Measurements from ENCODE around the gene OPA1. TPM values are rescaled to one million over a fixed set of nuclear protein-coding genes. Genes with fewer than 3 reads are reported as not detected.

The OPA1 gene
- total and polyA plus RNA-seq, 2 of the 13 experiments (the other 11 are each of a cell fraction or from before 2014, with no cell fraction given): 26.7 to 78.5 TPM

DNA sequence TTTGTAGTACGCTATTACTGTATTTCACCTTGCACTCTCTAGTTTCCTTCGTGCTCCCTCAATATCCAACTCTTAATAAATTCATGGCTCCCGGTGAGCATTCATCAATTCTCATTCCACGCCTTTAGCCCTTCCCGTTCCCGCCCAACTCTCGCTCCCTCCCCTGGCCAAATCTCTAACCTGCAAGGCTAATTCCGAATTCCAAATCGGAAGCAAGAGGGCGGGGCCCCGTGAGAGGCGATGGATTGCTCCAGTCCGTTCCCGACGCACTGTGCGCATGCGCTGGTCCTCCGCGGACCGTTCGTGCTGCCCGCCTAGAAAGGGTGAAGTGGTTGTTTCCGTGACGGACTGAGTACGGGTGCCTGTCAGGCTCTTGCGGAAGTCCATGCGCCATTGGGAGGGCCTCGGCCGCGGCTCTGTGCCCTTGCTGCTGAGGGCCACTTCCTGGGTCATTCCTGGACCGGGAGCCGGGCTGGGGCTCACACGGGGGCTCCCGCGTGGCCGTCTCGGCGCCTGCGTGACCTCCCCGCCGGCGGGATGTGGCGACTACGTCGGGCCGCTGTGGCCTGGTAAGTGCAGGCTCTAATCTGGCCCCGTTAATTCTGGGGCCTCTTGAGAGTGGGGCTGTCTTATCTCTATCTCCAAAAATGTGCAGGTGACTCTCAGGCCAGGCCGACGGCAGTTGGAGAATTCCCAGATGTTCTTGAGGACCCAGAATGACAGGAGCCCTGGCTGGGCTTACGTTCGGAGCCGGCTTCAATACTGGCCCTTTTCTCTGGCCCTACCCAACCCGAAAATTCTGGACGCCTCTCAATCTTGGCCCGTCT, at the start of gene OPA1 (continued):
- TF ChIP-seq MYC (CRISPR knock-in tag; IDR thresholded peaks at IDR 0.05; ENCODE audit: borderline replicate concordance) (peak; percentile 98), RFXANK (CRISPR knock-in tag; IDR thresholded peaks at IDR 0.05) (peak; percentile 52; the same call in 1 of the 2 replicates), HMGA1 (CRISPR knock-in tag; conservative IDR thresholded peaks at IDR 0.05) (no peak), POLR2AphosphoS5 (IDR thresholded peaks at IDR 0.05; ENCODE audit: low read depth, low read length) (peak; percentile 60), SSRP1 (CRISPR knock-in tag; IDR thresholded peaks at IDR 0.05) (0 out of 2 replicates have a peak, but pooled peaks have one; percentile 33), KLF6 (CRISPR knock-in tag; IDR thresholded peaks at IDR 0.05) (peak; percentile 73), ZNF326 (CRISPR knock-in tag; IDR thresholded peaks at IDR 0.05; ENCODE audit: borderline replicate concordance) (no peak), FLYWCH1 (CRISPR knock-in tag; IDR thresholded peaks at IDR 0.05) (no peak), PCBP2 (optimal IDR thresholded peaks at IDR 0.05; ENCODE audit: low read depth, low read length, poor library complexity, severe bottlenecking) (peak; percentile 26), ZBTB3 (CRISPR knock-in tag; IDR thresholded peaks at IDR 0.05; ENCODE audit: borderline replicate concordance, low read depth) (0 out of 2 replicates have a peak, but pooled peaks have one; percentile 28), SOX6 (IDR thresholded peaks at IDR 0.05) (no peak), SOX6 (CRISPR knock-in tag; IDR thresholded peaks at IDR 0.05) (peak; percentile 85), ZSCAN21 (CRISPR knock-in tag; IDR thresholded peaks at IDR 0.05; ENCODE audit: borderline replicate concordance) (peak; percentile 88; the same call in 1 of the 2 replicates), HOXA9 (CRISPR knock-in tag; IDR thresholded peaks at IDR 0.05; ENCODE audit: borderline replicate concordance) (0 out of 2 replicates have a peak, but pooled peaks have one; percentile 35), ZNF572 (CRISPR knock-in tag; IDR thresholded peaks at IDR 0.05) (no peak), MED1 (CRISPR knock-in tag; IDR thresholded peaks at IDR 0.05) (peak; percentile 91), FOXM1 (CRISPR knock-in tag; IDR thresholded peaks at IDR 0.05) (no peak)
- TF ChIP-seq, protein P1, sequence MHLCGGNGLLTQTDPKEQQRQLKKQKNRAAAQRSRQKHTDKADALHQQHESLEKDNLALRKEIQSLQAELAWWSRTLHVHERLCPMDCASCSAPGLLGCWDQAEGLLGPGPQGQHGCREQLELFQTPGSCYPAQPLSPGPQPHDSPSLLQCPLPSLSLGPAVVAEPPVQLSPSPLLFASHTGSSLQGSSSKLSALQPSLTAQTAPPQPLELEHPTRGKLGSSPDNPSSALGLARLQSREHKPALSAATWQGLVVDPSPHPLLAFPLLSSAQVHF (CRISPR knock-in tag; IDR thresholded peaks at IDR 0.05): peak; percentile 57; the same call in 1 of the 2 replicates
- TF ChIP-seq, protein P2, sequence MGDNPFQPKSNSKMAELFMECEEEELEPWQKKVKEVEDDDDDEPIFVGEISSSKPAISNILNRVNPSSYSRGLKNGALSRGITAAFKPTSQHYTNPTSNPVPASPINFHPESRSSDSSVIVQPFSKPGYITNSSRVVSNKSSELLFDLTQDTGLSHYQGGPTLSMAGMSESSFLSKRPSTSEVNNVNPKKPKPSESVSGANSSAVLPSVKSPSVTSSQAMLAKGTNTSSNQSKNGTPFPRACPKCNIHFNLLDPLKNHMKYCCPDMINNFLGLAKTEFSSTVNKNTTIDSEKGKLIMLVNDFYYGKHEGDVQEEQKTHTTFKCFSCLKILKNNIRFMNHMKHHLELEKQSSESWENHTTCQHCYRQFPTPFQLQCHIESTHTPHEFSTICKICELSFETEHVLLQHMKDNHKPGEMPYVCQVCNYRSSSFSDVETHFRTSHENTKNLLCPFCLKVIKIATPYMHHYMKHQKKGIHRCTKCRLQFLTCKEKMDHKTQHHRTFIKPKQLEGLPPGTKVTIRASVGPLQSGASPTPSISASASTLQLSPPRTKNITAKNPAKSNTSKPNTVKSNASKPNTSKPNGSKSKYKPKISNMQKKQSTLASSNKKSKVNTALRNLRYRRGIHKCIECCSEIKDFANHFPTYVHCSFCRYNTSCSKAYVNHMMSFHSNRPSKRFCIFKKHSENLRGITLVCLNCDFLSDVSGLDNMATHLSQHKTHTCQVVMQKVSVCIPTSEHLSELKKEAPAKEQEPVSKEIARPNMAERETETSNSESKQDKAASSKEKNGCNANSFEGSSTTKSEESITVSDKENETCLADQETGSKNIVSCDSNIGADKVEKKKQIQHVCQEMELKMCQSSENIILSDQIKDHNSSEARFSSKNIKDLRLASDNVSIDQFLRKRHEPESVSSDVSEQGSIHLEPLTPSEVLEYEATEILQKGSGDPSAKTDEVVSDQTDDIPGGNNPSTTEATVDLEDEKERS (CRISPR knock-in tag; IDR thresholded peaks at IDR 0.05): peak; percentile 97
- TF ChIP-seq, protein P3, sequence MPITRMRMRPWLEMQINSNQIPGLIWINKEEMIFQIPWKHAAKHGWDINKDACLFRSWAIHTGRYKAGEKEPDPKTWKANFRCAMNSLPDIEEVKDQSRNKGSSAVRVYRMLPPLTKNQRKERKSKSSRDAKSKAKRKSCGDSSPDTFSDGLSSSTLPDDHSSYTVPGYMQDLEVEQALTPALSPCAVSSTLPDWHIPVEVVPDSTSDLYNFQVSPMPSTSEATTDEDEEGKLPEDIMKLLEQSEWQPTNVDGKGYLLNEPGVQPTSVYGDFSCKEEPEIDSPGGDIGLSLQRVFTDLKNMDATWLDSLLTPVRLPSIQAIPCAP (CRISPR knock-in tag; IDR thresholded peaks at IDR 0.05; ENCODE audit: low read depth): no peak
- TF ChIP-seq, protein P4, sequence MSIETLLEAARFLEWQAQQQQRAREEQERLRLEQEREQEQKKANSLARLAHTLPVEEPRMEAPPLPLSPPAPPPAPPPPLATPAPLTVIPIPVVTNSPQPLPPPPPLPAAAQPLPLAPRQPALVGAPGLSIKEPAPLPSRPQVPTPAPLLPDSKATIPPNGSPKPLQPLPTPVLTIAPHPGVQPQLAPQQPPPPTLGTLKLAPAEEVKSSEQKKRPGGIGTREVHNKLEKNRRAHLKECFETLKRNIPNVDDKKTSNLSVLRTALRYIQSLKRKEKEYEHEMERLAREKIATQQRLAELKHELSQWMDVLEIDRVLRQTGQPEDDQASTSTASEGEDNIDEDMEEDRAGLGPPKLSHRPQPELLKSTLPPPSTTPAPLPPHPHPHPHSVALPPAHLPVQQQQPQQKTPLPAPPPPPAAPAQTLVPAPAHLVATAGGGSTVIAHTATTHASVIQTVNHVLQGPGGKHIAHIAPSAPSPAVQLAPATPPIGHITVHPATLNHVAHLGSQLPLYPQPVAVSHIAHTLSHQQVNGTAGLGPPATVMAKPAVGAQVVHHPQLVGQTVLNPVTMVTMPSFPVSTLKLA (IDR thresholded peaks at IDR 0.05): peak; percentile 25; the same call in 1 of the 2 replicates
- TF ChIP-seq, protein P5, sequence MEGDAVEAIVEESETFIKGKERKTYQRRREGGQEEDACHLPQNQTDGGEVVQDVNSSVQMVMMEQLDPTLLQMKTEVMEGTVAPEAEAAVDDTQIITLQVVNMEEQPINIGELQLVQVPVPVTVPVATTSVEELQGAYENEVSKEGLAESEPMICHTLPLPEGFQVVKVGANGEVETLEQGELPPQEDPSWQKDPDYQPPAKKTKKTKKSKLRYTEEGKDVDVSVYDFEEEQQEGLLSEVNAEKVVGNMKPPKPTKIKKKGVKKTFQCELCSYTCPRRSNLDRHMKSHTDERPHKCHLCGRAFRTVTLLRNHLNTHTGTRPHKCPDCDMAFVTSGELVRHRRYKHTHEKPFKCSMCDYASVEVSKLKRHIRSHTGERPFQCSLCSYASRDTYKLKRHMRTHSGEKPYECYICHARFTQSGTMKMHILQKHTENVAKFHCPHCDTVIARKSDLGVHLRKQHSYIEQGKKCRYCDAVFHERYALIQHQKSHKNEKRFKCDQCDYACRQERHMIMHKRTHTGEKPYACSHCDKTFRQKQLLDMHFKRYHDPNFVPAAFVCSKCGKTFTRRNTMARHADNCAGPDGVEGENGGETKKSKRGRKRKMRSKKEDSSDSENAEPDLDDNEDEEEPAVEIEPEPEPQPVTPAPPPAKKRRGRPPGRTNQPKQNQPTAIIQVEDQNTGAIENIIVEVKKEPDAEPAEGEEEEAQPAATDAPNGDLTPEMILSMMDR (CRISPR knock-in tag; IDR thresholded peaks at IDR 0.05): peak; percentile 56
